ENCODE measurements around the gene KMT2C. TPM values are rescaled to one million over a fixed set of nuclear protein-coding genes. Genes with fewer than 3 reads are reported as not detected.
A peak's percentile ranks its signal among the peaks of the same experiment; 100 is the strongest.
"Not testable (repeated sequence)": the region's sequence is repeated elsewhere in the genome, so short reads cannot be mapped to it uniquely, and the experiment has no call there.

KMT2C gene
- polyA plus RNA-seq, 2 donors: 8.2 to 11.7 TPM

- H3K27me3 ChIP-seq (ENCODE audit: control insufficient read depth in 1 of 2, insufficient read depth in 2 of 2, low read length in 2 of 2); H3K36me3 ChIP-seq (ENCODE audit: control insufficient read depth in 2 of 2, insufficient read depth in 2 of 2, low read length in 1 of 2); H3K9me3 ChIP-seq (ENCODE audit: control insufficient read depth in 2 of 2, insufficient read depth in 1 of 2, low read depth in 1 of 2, low read length in 1 of 2); H3K27ac ChIP-seq (ENCODE audit: low read depth in 2 of 2, low read length in 1 of 2); H3K4me1 ChIP-seq (ENCODE audit: control insufficient read depth in 2 of 2, insufficient read depth in 2 of 2, low read length in 1 of 2); H3K4me3 ChIP-seq (ENCODE audit: low read depth in 1 of 2, low read length in 2 of 2): not testable (repeated sequence)
- 81 to 90% methylated on average over 7 of the region's 7 CpGs for WGBS, 2 donors
Measured at GRCh38 chr7:152469576-152469975, 33.8 kb upstream of the KMT2C start.

GRCh38 chr7:152467225-152467624 is 31.4 kb upstream of the KMT2C start:
- no peak overlapping the region for H3K27ac ChIP-seq (ENCODE audit: low read depth in 2 of 2, low read length in 1 of 2)
- H3K36me3 ChIP-seq (ENCODE audit: control insufficient read depth in 2 of 2, insufficient read depth in 2 of 2, low read length in 1 of 2): no peaks in the 10 kb centered on the region
- H3K4me1 ChIP-seq (ENCODE audit: control insufficient read depth in 2 of 2, insufficient read depth in 2 of 2, low read length in 1 of 2): no peaks in the 10 kb centered on the region
- H3K4me3 ChIP-seq (ENCODE audit: low read depth in 1 of 2, low read length in 2 of 2): no peak overlapping the region
- no peaks in the 10 kb centered on the region for H3K9me3 ChIP-seq (ENCODE audit: control insufficient read depth in 2 of 2, insufficient read depth in 1 of 2, low read depth in 1 of 2, low read length in 1 of 2)
- 96 to 98% methylated on average over 9 of the region's 9 CpGs for WGBS, 2 donors
- no peaks in the 10 kb centered on the region for H3K27me3 ChIP-seq (ENCODE audit: control insufficient read depth in 1 of 2, insufficient read depth in 2 of 2, low read length in 2 of 2)

- Histone ChIP-seq H3K36me3 (ENCODE audit: control insufficient read depth in 2 of 2, insufficient read depth in 2 of 2, low read length in 1 of 2) (no peaks in the 10 kb centered on the region), H3K27ac (ENCODE audit: low read depth in 2 of 2, low read length in 1 of 2) (no peak overlapping the region), H3K4me3 (ENCODE audit: low read depth in 1 of 2, low read length in 2 of 2) (peak overlapping the region; percentile 78 to 90), H3K9me3 (ENCODE audit: control insufficient read depth in 2 of 2, insufficient read depth in 1 of 2, low read depth in 1 of 2, low read length in 1 of 2) (no peaks in the 10 kb centered on the region), H3K4me1 (ENCODE audit: control insufficient read depth in 2 of 2, insufficient read depth in 2 of 2, low read length in 1 of 2) (no peaks in the 10 kb centered on the region), H3K27me3 (ENCODE audit: control insufficient read depth in 1 of 2, insufficient read depth in 2 of 2, low read length in 2 of 2) (no peaks in the 10 kb centered on the region)
- WGBS, 2 donors: 23 to 27% methylated on average over 4 of the region's 4 CpGs
Measured at GRCh38 chr7:152465119-152465387, 29.2 kb upstream of the KMT2C start.

- Histone ChIP-seq H3K4me1 (ENCODE audit: control insufficient read depth in 2 of 2, insufficient read depth in 2 of 2, low read length in 1 of 2) (no peaks in the 10 kb centered on the region), H3K4me3 (ENCODE audit: low read depth in 1 of 2, low read length in 2 of 2) (peak overlapping the region; percentile 78 to 90), H3K27me3 (ENCODE audit: control insufficient read depth in 1 of 2, insufficient read depth in 2 of 2, low read length in 2 of 2) (no peaks in the 10 kb centered on the region), H3K36me3 (ENCODE audit: control insufficient read depth in 2 of 2, insufficient read depth in 2 of 2, low read length in 1 of 2) (no peaks in the 10 kb centered on the region), H3K27ac (ENCODE audit: low read depth in 2 of 2, low read length in 1 of 2) (peak overlapping the region; percentile 97 to 99), H3K9me3 (ENCODE audit: control insufficient read depth in 2 of 2, insufficient read depth in 1 of 2, low read depth in 1 of 2, low read length in 1 of 2) (no peaks in the 10 kb centered on the region)
- WGBS, 2 donors: 1% methylated on average over 76 to 91 of the region's 91 CpGs
Measured at GRCh38 chr7:152464312-152465118, 28.7 kb upstream of the KMT2C start.

- Histone ChIP-seq H3K27me3 (ENCODE audit: control insufficient read depth in 1 of 2, insufficient read depth in 2 of 2, low read length in 2 of 2) (no peaks in the 10 kb centered on the region), H3K27ac (ENCODE audit: low read depth in 2 of 2, low read length in 1 of 2) (peak overlapping the region; percentile 98 to 99), H3K4me1 (ENCODE audit: control insufficient read depth in 2 of 2, insufficient read depth in 2 of 2, low read length in 1 of 2) (no peaks in the 10 kb centered on the region), H3K4me3 (ENCODE audit: low read depth in 1 of 2, low read length in 2 of 2) (peak overlapping the region; percentile 80 to 90), H3K36me3 (ENCODE audit: control insufficient read depth in 2 of 2, insufficient read depth in 2 of 2, low read length in 1 of 2) (no peaks in the 10 kb centered on the region), H3K9me3 (ENCODE audit: control insufficient read depth in 2 of 2, insufficient read depth in 1 of 2, low read depth in 1 of 2, low read length in 1 of 2) (no peaks in the 10 kb centered on the region)
- WGBS, 2 donors: 0 to 1% methylated on average over 31 to 71 of the region's 71 CpGs
Measured at GRCh38 chr7:152463709-152464311, 28.0 kb upstream of the KMT2C start.

GRCh38 chr7:152462995-152463708 is 27.3 kb upstream of the KMT2C start:
- Histone ChIP-seq H3K4me1 (ENCODE audit: control insufficient read depth in 2 of 2, insufficient read depth in 2 of 2, low read length in 1 of 2) (no peaks in the 10 kb centered on the region), H3K27me3 (ENCODE audit: control insufficient read depth in 1 of 2, insufficient read depth in 2 of 2, low read length in 2 of 2) (no peaks in the 10 kb centered on the region), H3K27ac (ENCODE audit: low read depth in 2 of 2, low read length in 1 of 2) (peak overlapping the region; percentile 97 to 98), H3K36me3 (ENCODE audit: control insufficient read depth in 2 of 2, insufficient read depth in 2 of 2, low read length in 1 of 2) (no peaks in the 10 kb centered on the region), H3K4me3 (ENCODE audit: low read depth in 1 of 2, low read length in 2 of 2) (peak overlapping the region; percentile 77 to 80), H3K9me3 (ENCODE audit: control insufficient read depth in 2 of 2, insufficient read depth in 1 of 2, low read depth in 1 of 2, low read length in 1 of 2) (no peaks in the 10 kb centered on the region)
- WGBS, 2 donors: 2 to 3% methylated on average over 28 to 29 of the region's 29 CpGs

- H3K4me3 ChIP-seq (ENCODE audit: low read depth in 1 of 2, low read length in 2 of 2): no peak overlapping the region
- H3K27ac ChIP-seq (ENCODE audit: low read depth in 2 of 2, low read length in 1 of 2): no peak overlapping the region
- no peaks in the 10 kb centered on the region for H3K36me3 ChIP-seq (ENCODE audit: control insufficient read depth in 2 of 2, insufficient read depth in 2 of 2, low read length in 1 of 2)
- H3K4me1 ChIP-seq (ENCODE audit: control insufficient read depth in 2 of 2, insufficient read depth in 2 of 2, low read length in 1 of 2): no peaks in the 10 kb centered on the region
- WGBS, 2 donors: 67 to 78% methylated on average over 5 of the region's 5 CpGs
- H3K9me3 ChIP-seq (ENCODE audit: control insufficient read depth in 2 of 2, insufficient read depth in 1 of 2, low read depth in 1 of 2, low read length in 1 of 2): no peaks in the 10 kb centered on the region
- no peaks in the 10 kb centered on the region for H3K27me3 ChIP-seq (ENCODE audit: control insufficient read depth in 1 of 2, insufficient read depth in 2 of 2, low read length in 2 of 2)
Measured at GRCh38 chr7:152459724-152460251, 24.0 kb upstream of the KMT2C start.

GRCh38 chr7:152451356-152451755 is 15.6 kb upstream of the KMT2C start:
- 52 to 54% methylated on average over 5 of the region's 5 CpGs for WGBS, 2 donors
- Histone ChIP-seq H3K27ac (ENCODE audit: low read depth in 2 of 2, low read length in 1 of 2) (no peak overlapping the region), H3K27me3 (ENCODE audit: control insufficient read depth in 1 of 2, insufficient read depth in 2 of 2, low read length in 2 of 2) (no peaks in the 10 kb centered on the region), H3K36me3 (ENCODE audit: control insufficient read depth in 2 of 2, insufficient read depth in 2 of 2, low read length in 1 of 2) (no peaks in the 10 kb centered on the region), H3K4me3 (ENCODE audit: low read depth in 1 of 2, low read length in 2 of 2) (no peak overlapping the region), H3K4me1 (ENCODE audit: control insufficient read depth in 2 of 2, insufficient read depth in 2 of 2, low read length in 1 of 2) (no peaks in the 10 kb centered on the region), H3K9me3 (ENCODE audit: control insufficient read depth in 2 of 2, insufficient read depth in 1 of 2, low read depth in 1 of 2, low read length in 1 of 2) (no peaks in the 10 kb centered on the region)

GRCh38 chr7:152445386-152446008 is 9.7 kb upstream of the KMT2C start:
- H3K27ac ChIP-seq (ENCODE audit: low read depth in 2 of 2, low read length in 1 of 2); H3K36me3 ChIP-seq (ENCODE audit: control insufficient read depth in 2 of 2, insufficient read depth in 2 of 2, low read length in 1 of 2); H3K9me3 ChIP-seq (ENCODE audit: control insufficient read depth in 2 of 2, insufficient read depth in 1 of 2, low read depth in 1 of 2, low read length in 1 of 2); H3K4me1 ChIP-seq (ENCODE audit: control insufficient read depth in 2 of 2, insufficient read depth in 2 of 2, low read length in 1 of 2); H3K4me3 ChIP-seq (ENCODE audit: low read depth in 1 of 2, low read length in 2 of 2); H3K27me3 ChIP-seq (ENCODE audit: control insufficient read depth in 1 of 2, insufficient read depth in 2 of 2, low read length in 2 of 2): not testable (repeated sequence)
- WGBS, 2 donors: 85 to 86% methylated on average over 19 of the region's 19 CpGs

Data from esophagus (tissue), 2 donors.